HG03575 (cell line): ENCODE results near the gene SIRT5.

Experiments
- ATAC-seq: cut with Tn5 transposase; IDR thresholded peaks from one replicate; pipeline ENCODE4 v1.9.1; 2021; ENCODE audit not compliant: unreplicated experiment, insufficient number of reproducible peaks, low FRiP score; ENCODE audit errors: extremely low read depth

SIRT5 gene

GRCh38 chr6:13662651-13663334, 88.4 kb downstream of the SIRT5 start:
- ATAC-seq, result no peak

- no peak for ATAC-seq
Measured at GRCh38 chr6:13663986-13664385, 89.6 kb downstream of the SIRT5 start.
